ENCODE data around the gene B4GALNT2.
A peak's percentile ranks its signal among the peaks of the same experiment; 100 is the strongest.

The B4GALNT2 gene

GRCh38 chr17:49217651-49218413 is 85.3 kb downstream of the B4GALNT2 start:
- H3K4me3 ChIP-seq (ENCODE audit: low read length): no peak overlapping the region

GRCh38 chr17:49218941-49219913 is 86.7 kb downstream of the B4GALNT2 start:
- H3K4me3 ChIP-seq (ENCODE audit: low read length): no peak overlapping the region
- no peak for TF ChIP-seq CTCF (IDR thresholded peaks at IDR 0.05; ENCODE audit: insufficient read depth, low read depth, low read length, missing control alignments)
- DNase-seq (ENCODE audit: low read depth): no peak

More at GRCh38 chr17:49217651-49218413, 85.3 kb downstream of the B4GALNT2 start:
- no peak for DNase-seq (ENCODE audit: low read depth)
- no peak for TF ChIP-seq CTCF (IDR thresholded peaks at IDR 0.05; ENCODE audit: insufficient read depth, low read depth, low read length, missing control alignments)

- TF ChIP-seq CTCF (IDR thresholded peaks at IDR 0.05; ENCODE audit: insufficient read depth, low read depth, low read length, missing control alignments): no peak
- no peak for DNase-seq (ENCODE audit: low read depth)
- no peak overlapping the region for H3K4me3 ChIP-seq (ENCODE audit: low read length)
These were observed 87.4 kb downstream of the B4GALNT2 start for GRCh38 chr17:49219987-49220386.

DNA sequence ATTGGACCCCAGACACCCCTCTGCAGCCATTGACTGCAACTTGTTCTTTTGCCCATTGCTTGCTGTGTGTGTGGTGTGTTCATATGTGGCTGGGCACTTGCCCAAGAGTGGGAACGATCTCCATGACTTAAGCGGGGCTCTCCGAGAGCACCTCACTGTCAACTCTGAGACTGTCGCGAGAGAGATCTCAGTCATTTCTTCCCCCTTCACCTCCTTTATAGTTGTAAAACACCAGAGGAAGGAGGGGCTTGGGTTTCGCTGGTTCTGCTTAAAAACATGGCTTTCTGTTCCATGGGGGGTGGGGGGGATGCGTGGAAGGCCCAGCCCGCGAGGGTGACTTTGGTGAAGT is 90.6 kb downstream of the B4GALNT2 start:
- TF ChIP-seq CTCF (IDR thresholded peaks at IDR 0.05; ENCODE audit: insufficient read depth, low read depth, low read length, missing control alignments): no peak
- H3K4me3 ChIP-seq (ENCODE audit: low read length): no peak overlapping the region
- no peak for DNase-seq (ENCODE audit: low read depth)

DNA sequence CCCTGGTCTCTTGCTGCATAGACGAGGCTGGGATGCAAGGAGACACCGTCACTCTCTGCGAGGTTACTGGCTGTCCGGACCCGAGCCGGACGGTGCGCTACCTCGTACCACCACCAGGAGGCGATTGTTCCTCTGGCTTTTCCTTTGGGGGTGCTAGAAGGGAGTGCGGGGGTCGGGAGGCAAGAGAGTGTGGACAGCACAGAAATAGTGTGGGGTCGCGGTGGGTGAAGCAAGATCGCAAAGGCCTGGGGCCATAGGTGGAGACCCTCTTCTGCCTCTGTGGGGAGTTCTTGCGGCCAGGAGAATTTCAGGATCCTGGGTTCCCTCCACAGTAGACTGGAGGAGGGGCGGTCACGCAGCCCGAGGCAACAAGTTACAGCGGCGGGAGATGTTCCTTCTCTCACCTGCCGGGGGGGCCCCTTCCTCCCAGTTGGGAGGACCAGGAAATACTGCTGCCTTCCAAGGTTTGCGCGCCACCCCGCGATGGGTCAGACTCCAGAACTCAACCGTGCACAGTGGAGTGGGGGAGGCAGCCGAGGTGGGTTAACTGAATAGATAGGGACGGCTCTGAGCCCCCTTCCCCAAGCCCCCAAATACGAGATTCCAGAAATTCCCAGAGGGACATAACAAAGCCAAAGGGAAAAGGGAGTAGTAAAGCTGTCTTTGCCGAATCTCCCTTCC is 91.1 kb downstream of the B4GALNT2 start:
- TF ChIP-seq CTCF (IDR thresholded peaks at IDR 0.05; ENCODE audit: insufficient read depth, low read depth, low read length, missing control alignments): peak; percentile 79
- peak; percentile 18 for DNase-seq (ENCODE audit: low read depth)
- H3K4me3 ChIP-seq (ENCODE audit: low read length): no peak overlapping the region

GRCh38 chr17:49224198-49224996 is 91.8 kb downstream of the B4GALNT2 start:
- DNase-seq (ENCODE audit: low read depth): peak; percentile 24
- no peak for TF ChIP-seq CTCF (IDR thresholded peaks at IDR 0.05; ENCODE audit: insufficient read depth, low read depth, low read length, missing control alignments)
- no peak overlapping the region for H3K4me3 ChIP-seq (ENCODE audit: low read length)
